RWPE1 (cell line): ENCODE data around the gene ABCC2.

Source experiments
- CTCF ChIA-PET: fragments of 350-600 bp; sonication (Branson Sonifier 250); formaldehyde crosslinking; extraction: SDS; loops from one replicate; lab custom pipeline; 2021; lab: Yijun Ruan, JAX
- POLR2A ChIA-PET: fragments of 400-600 bp; formaldehyde crosslinking; extraction: SDS; loops from one replicate; lab custom pipeline; 2020; ENCODE audit warnings: antibody characterized with exemption; ENCODE audit not compliant: low non-redundant PET; lab: Yijun Ruan, JAX
- DNase-seq: peaks from one replicate; pipeline ENCODE4 v3.0.0; 2012; ENCODE audit warnings: low spot score
- H3K27ac ChIP-seq: fragments of 450-650 bp; 2 replicates; pipeline ENCODE4 v1.5.1; 2017
- CTCF ChIP-seq: fragments of 450-650 bp; conservative IDR thresholded peaks from 2 replicates; pipeline ENCODE4 v1.5.1; 2017; ENCODE audit warnings: low read depth, mild to moderate bottlenecking

The ABCC2 gene

GRCh38 chr10:99781734-99782429, 558 bp upstream of the ABCC2 start:
- no peak for DNase-seq
- ChIA-PET CTCF (interaction anchor here (0.6 kb wide), 1 partner anchor 8 kb away, joined by 4 read pairs; no protein-coding TSS in a partner anchor), POLR2A (no interaction called here)
- H3K27ac ChIP-seq: no peak overlapping the region
- no peak for TF ChIP-seq CTCF

- no peak for TF ChIP-seq CTCF
- POLR2A ChIA-PET: no interaction called here
- no peak for DNase-seq
- CTCF ChIA-PET: no interaction called here
- H3K27ac ChIP-seq: no peak overlapping the region
Measured at GRCh38 chr10:99784016-99784726, 1.7 kb downstream of the ABCC2 start.

GRCh38 chr10:99784727-99785441, 2.4 kb downstream of the ABCC2 start:
- POLR2A ChIA-PET: no interaction called here
- no peak for TF ChIP-seq CTCF
- peak; percentile 20 for DNase-seq
- CTCF ChIA-PET: interaction anchor here (1.7 kb wide), 1 partner anchor 61 kb away, joined by 3 read pairs; no protein-coding TSS in a partner anchor
- H3K27ac ChIP-seq: no peak overlapping the region

GRCh38 chr10:99785646-99786045, 3.2 kb downstream of the ABCC2 start:
- DNase-seq: peak; percentile 82
- TF ChIP-seq CTCF: no peak
- ChIA-PET CTCF (interaction anchor here (1.7 kb wide), 1 partner anchor 60 kb away, joined by 3 read pairs; no protein-coding TSS in a partner anchor), POLR2A (interaction anchor here (0.7 kb wide), 1 partner anchor 72 kb away, joined by 5 read pairs; no protein-coding TSS in a partner anchor)
- H3K27ac ChIP-seq: no peak overlapping the region

- TF ChIP-seq CTCF: no peak
- no peak overlapping the region for H3K27ac ChIP-seq
- CTCF ChIA-PET: no interaction called here
- POLR2A ChIA-PET: no interaction called here
- no peak for DNase-seq
Measured at GRCh38 chr10:99787311-99787710, 4.9 kb downstream of the ABCC2 start.

- CTCF ChIA-PET: interaction anchor here (1.1 kb wide), 1 partner anchor 20 kb away, joined by 3 read pairs; no protein-coding TSS in a partner anchor
- TF ChIP-seq CTCF: no peak
- DNase-seq: no peak
- POLR2A ChIA-PET: no interaction called here
- no peak overlapping the region for H3K27ac ChIP-seq
Measured at GRCh38 chr10:99787782-99788445, 5.5 kb downstream of the ABCC2 start.
